WTC11 (cell line): ENCODE measurements around the gene PLXDC2. TPM values are rescaled to one million over a fixed set of nuclear protein-coding genes. Genes with fewer than 3 reads are reported as not detected.

ENCODE experiments used
- ATAC-seq: fragments of 200-7000 bp; cut with Tn5 transposase; 2 replicates; pipeline ENCODE4 v1.10.0; 2021; ENCODE audit warnings: mild to moderate bottlenecking, moderate library complexity
- CTCF ChIA-PET: fragments of 300-600 bp; sonication (Branson Sonifier 250); formaldehyde crosslinking; loops from one replicate; lab custom pipeline; 2021; ENCODE audit warnings: antibody characterized with exemption; lab: Charles Lee
- POLR2A ChIA-PET: fragments of 350-600 bp; sonication (Branson Sonifier 250); formaldehyde crosslinking; loops from one replicate; lab custom pipeline; 2021; ENCODE audit warnings: antibody characterized with exemption; lab: Charles Lee
- DNase-seq: peaks from one replicate; pipeline ENCODE4 v3.0.0; 2021; ENCODE audit warnings: low spot score
- H3K27ac Mint-ChIP-seq: 2 replicates; pipeline ENCODE4 v1.8.0; 2021; ENCODE audit warnings: mixed read lengths
- H3K27me3 Mint-ChIP-seq: 2 replicates; pipeline ENCODE4 v1.8.0; 2021; ENCODE audit warnings: low read depth, mild to moderate bottlenecking, moderate library complexity, mixed read lengths
- H3K36me3 Mint-ChIP-seq: 2 replicates; pipeline ENCODE4 v1.8.0; 2021; ENCODE audit warnings: mixed read lengths
- H3K4me1 Mint-ChIP-seq: 2 replicates; pipeline ENCODE4 v1.8.0; 2022; ENCODE audit warnings: mixed read lengths
- H3K4me3 Mint-ChIP-seq: 2 replicates; pipeline ENCODE4 v1.8.0; 2021; ENCODE audit warnings: mild to moderate bottlenecking, moderate library complexity, mixed read lengths
- H3K9me3 Mint-ChIP-seq: 2 replicates; pipeline ENCODE4 v1.8.0; 2021; ENCODE audit warnings: mixed read lengths
- ATF6 ChIP-seq: sonication (generic); formaldehyde crosslinking; IDR thresholded peaks from 2 replicates; pipeline ENCODE4 v1.8.1; 2023; ENCODE audit warnings: mild to moderate bottlenecking, missing genetic modification reagents
- CREB1 ChIP-seq: sonication (generic); formaldehyde crosslinking; IDR thresholded peaks from 2 replicates; pipeline ENCODE4 v1.8.0; 2023; ENCODE audit warnings: mild to moderate bottlenecking, missing genetic modification reagents
- E2F5 ChIP-seq: sonication (generic); formaldehyde crosslinking; IDR thresholded peaks from 2 replicates; pipeline ENCODE4 v1.8.1; 2022; ENCODE audit warnings: mild to moderate bottlenecking, moderate library complexity, missing genetic modification reagents
- ERG ChIP-seq: fragments of 250-450 bp; sonication (Bioruptor Pico); IDR thresholded peaks from 2 replicates; pipeline ENCODE4 v1.8.0; 2021; ENCODE audit warnings: mild to moderate bottlenecking
- FOXJ3 ChIP-seq: sonication (generic); formaldehyde crosslinking; IDR thresholded peaks from 2 replicates; pipeline ENCODE4 v1.9.0; 2021; ENCODE audit warnings: missing genetic modification reagents, mild to moderate bottlenecking, borderline replicate concordance
- FOXP4 ChIP-seq: sonication (generic); formaldehyde crosslinking; IDR thresholded peaks from 2 replicates; pipeline ENCODE4 v1.8.0; 2022; ENCODE audit warnings: mild to moderate bottlenecking, missing genetic modification reagents
- JAZF1 ChIP-seq: fragments of 250-450 bp; sonication (Bioruptor Pico); IDR thresholded peaks from 2 replicates; pipeline ENCODE4 v1.9.0; 2021; ENCODE audit warnings: moderate library complexity, mild to moderate bottlenecking, inconsistent platforms
- NR2C2 ChIP-seq: sonication (generic); formaldehyde crosslinking; IDR thresholded peaks from 2 replicates; pipeline ENCODE4 v1.8.0; 2022; ENCODE audit warnings: mild to moderate bottlenecking, missing genetic modification reagents
- OVOL2 ChIP-seq: fragments of 250-450 bp; sonication (Bioruptor Pico); IDR thresholded peaks from 2 replicates; pipeline ENCODE4 v1.9.0; 2021; ENCODE audit warnings: mild to moderate bottlenecking, borderline replicate concordance
- PRRX2 ChIP-seq: fragments of 250-450 bp; sonication (Bioruptor Pico); IDR thresholded peaks from 2 replicates; pipeline ENCODE4 v1.8.0; 2021; ENCODE audit warnings: mild to moderate bottlenecking
- RELA ChIP-seq: sonication (generic); formaldehyde crosslinking; IDR thresholded peaks from 2 replicates; pipeline ENCODE4 v1.8.1; 2022; ENCODE audit warnings: missing genetic modification reagents, mild to moderate bottlenecking, borderline replicate concordance
- SMAD3 ChIP-seq: sonication (generic); formaldehyde crosslinking; IDR thresholded peaks from 2 replicates; pipeline ENCODE4 v1.8.0; 2022; ENCODE audit warnings: missing genetic modification reagents, mild to moderate bottlenecking, borderline replicate concordance
- TCF7 ChIP-seq: sonication (generic); formaldehyde crosslinking; IDR thresholded peaks from 2 replicates; pipeline ENCODE4 v1.8.0; 2022; ENCODE audit warnings: mild to moderate bottlenecking, low read depth, missing genetic modification reagents, moderate library complexity
- TEAD1 ChIP-seq: sonication (generic); formaldehyde crosslinking; IDR thresholded peaks from 2 replicates; pipeline ENCODE4 v1.8.0; 2022; ENCODE audit warnings: mild to moderate bottlenecking, missing genetic modification reagents
- total RNA-seq: library from RNA; stranded (reverse); gene quantifications from 3 replicates; pipeline ENCODE4 v1.2.3, GENCODE V29; 2021
- TF ChIP-seq, protein P1 (sequence below): sonication (generic); formaldehyde crosslinking; IDR thresholded peaks from 2 replicates; pipeline ENCODE4 v1.8.0; 2022; ENCODE audit warnings: missing genetic modification reagents
- TF ChIP-seq, protein P2 (sequence below): sonication (generic); formaldehyde crosslinking; IDR thresholded peaks from 2 replicates; pipeline ENCODE4 v1.8.1; 2023; ENCODE audit warnings: mild to moderate bottlenecking, missing genetic modification reagents
- TF ChIP-seq, protein P3 (sequence below): sonication (generic); formaldehyde crosslinking; IDR thresholded peaks from 2 replicates; pipeline ENCODE4 v1.8.1; 2023; ENCODE audit warnings: mild to moderate bottlenecking, missing genetic modification reagents, moderate library complexity

Gene PLXDC2
- total RNA-seq, 1 experiment from 2014 or later: 31.7 TPM

DNA sequence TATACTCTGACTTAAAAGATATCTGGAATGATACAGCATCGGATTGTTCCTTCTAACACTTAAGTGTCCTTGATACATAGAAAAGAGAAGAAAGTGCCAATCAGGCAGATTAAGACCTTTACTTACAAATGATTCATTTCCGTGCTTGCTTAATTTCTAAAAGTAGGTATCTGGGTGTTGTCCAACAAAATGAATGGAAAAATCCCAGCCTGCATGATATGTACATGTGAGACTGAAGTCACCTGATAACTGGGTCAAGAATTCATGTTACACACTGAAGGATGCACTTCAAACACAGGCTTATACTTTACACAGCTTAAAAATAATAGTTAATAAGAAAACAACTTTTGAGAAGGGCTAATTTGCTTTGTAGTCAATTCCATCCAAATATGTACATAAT is 25.2 kb upstream of the PLXDC2 start (continued):
- TF ChIP-seq ERG (CRISPR knock-in tag) (no peak), TEAD1 (CRISPR knock-in tag) (no peak), SMAD3 (no peak), E2F5 (CRISPR knock-in tag) (no peak), CREB1 (CRISPR knock-in tag) (no peak), JAZF1 (CRISPR knock-in tag) (no peak), FOXJ3 (CRISPR knock-in tag) (no peak), FOXP4 (CRISPR knock-in tag) (no peak), TCF7 (no peak), NR2C2 (CRISPR knock-in tag) (no peak)

- Mint-ChIP-seq H3K4me3 (no peak overlapping the region), H3K27me3 (no peaks in the 10 kb centered on the region), H3K36me3 (peaks cover 9% of the 10 kb centered on the region; the same call in 1 of the 2 replicates), H3K27ac (no peak overlapping the region), H3K4me1 (no peaks in the 10 kb centered on the region), H3K9me3 (peaks cover 22% of the 10 kb centered on the region)
- no peak for TF ChIP-seq RELA (CRISPR knock-in tag)
- TF ChIP-seq, protein P1, sequence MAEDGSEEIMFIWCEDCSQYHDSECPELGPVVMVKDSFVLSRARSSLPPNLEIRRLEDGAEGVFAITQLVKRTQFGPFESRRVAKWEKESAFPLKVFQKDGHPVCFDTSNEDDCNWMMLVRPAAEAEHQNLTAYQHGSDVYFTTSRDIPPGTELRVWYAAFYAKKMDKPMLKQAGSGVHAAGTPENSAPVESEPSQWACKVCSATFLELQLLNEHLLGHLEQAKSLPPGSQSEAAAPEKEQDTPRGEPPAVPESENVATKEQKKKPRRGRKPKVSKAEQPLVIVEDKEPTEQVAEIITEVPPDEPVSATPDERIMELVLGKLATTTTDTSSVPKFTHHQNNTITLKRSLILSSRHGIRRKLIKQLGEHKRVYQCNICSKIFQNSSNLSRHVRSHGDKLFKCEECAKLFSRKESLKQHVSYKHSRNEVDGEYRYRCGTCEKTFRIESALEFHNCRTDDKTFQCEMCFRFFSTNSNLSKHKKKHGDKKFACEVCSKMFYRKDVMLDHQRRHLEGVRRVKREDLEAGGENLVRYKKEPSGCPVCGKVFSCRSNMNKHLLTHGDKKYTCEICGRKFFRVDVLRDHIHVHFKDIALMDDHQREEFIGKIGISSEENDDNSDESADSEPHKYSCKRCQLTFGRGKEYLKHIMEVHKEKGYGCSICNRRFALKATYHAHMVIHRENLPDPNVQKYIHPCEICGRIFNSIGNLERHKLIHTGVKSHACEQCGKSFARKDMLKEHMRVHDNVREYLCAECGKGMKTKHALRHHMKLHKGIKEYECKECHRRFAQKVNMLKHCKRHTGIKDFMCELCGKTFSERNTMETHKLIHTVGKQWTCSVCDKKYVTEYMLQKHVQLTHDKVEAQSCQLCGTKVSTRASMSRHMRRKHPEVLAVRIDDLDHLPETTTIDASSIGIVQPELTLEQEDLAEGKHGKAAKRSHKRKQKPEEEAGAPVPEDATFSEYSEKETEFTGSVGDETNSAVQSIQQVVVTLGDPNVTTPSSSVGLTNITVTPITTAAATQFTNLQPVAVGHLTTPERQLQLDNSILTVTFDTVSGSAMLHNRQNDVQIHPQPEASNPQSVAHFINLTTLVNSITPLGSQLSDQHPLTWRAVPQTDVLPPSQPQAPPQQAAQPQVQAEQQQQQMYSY (CRISPR knock-in tag): no peak
- TF ChIP-seq ATF6: no peak
- TF ChIP-seq, protein P2, sequence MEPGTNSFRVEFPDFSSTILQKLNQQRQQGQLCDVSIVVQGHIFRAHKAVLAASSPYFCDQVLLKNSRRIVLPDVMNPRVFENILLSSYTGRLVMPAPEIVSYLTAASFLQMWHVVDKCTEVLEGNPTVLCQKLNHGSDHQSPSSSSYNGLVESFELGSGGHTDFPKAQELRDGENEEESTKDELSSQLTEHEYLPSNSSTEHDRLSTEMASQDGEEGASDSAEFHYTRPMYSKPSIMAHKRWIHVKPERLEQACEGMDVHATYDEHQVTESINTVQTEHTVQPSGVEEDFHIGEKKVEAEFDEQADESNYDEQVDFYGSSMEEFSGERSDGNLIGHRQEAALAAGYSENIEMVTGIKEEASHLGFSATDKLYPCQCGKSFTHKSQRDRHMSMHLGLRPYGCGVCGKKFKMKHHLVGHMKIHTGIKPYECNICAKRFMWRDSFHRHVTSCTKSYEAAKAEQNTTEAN (CRISPR knock-in tag): no peak
- TF ChIP-seq PRRX2 (CRISPR knock-in tag): no peak
- TF ChIP-seq, protein P3, sequence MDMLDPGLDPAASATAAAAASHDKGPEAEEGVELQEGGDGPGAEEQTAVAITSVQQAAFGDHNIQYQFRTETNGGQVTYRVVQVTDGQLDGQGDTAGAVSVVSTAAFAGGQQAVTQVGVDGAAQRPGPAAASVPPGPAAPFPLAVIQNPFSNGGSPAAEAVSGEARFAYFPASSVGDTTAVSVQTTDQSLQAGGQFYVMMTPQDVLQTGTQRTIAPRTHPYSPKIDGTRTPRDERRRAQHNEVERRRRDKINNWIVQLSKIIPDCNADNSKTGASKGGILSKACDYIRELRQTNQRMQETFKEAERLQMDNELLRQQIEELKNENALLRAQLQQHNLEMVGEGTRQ (CRISPR knock-in tag): no peak
- TF ChIP-seq OVOL2 (CRISPR knock-in tag): no peak
- ChIA-PET POLR2A (interaction anchor here (0.6 kb wide), 1 partner anchor 471 kb away, joined by 3 read pairs; no protein-coding TSS in a partner anchor), CTCF (interaction anchor here (0.6 kb wide), 1 partner anchor 88 kb away, joined by 4 read pairs; no protein-coding TSS in a partner anchor)
- ATAC-seq (no peak), DNase-seq (no peak)
Observed at GRCh38 chr10:19795684-19796083, 20.5 kb upstream of the PLXDC2 start.
